Left hindlimb (tissue), 1 donor: ENCODE results near the gene ARFRP1.

Experiments used
- DNase-seq: peaks from one replicate; pipeline ENCODE4 v3.0.0-alpha.2; 2018

ARFRP1 gene

GRCh38 chr20:63690003-63690897 lies 17.5 kb downstream of the ARFRP1 start:
- DNase-seq, result peak; percentile 26

GRCh38 chr20:63689046-63690002 lies 18.5 kb downstream of the ARFRP1 start:
- peak; percentile 40 for DNase-seq

- peak; percentile 27 for DNase-seq
These were observed 19.3 kb downstream of the ARFRP1 start for GRCh38 chr20:63688228-63689045.

- no peak for DNase-seq
These were observed 20.2 kb downstream of the ARFRP1 start for GRCh38 chr20:63687419-63688178.

- DNase-seq, result no peak
These were observed 21.1 kb downstream of the ARFRP1 start for GRCh38 chr20:63686492-63687321.

GRCh38 chr20:63686094-63686491 lies 21.7 kb downstream of the ARFRP1 start:
- no peak for DNase-seq

- no peak for DNase-seq
These were observed 22.3 kb downstream of the ARFRP1 start for GRCh38 chr20:63685269-63686026.

GRCh38 chr20:63682384-63683139 lies 25.2 kb downstream of the ARFRP1 start:
- DNase-seq, result no peak

GRCh38 chr20:63681609-63682142 lies 26.1 kb downstream of the ARFRP1 start:
- no peak for DNase-seq

- no peak for DNase-seq
These were observed 26.7 kb downstream of the ARFRP1 start for GRCh38 chr20:63680857-63681608.

GRCh38 chr20:63680427-63680826 lies 27.3 kb downstream of the ARFRP1 start:
- no peak for DNase-seq

GRCh38 chr20:63679799-63680305 lies 27.9 kb downstream of the ARFRP1 start:
- no peak for DNase-seq

- DNase-seq, result no peak
These were observed 28.9 kb downstream of the ARFRP1 start for GRCh38 chr20:63678667-63679465.

GRCh38 chr20:63678071-63678470 lies 29.7 kb downstream of the ARFRP1 start:
- no peak for DNase-seq

- DNase-seq, result no peak
These were observed 32.0 kb downstream of the ARFRP1 start for GRCh38 chr20:63675681-63676368.

- DNase-seq, result no peak
These were observed 33.8 kb downstream of the ARFRP1 start for GRCh38 chr20:63673951-63674350.

GRCh38 chr20:63672666-63673065 lies 35.1 kb downstream of the ARFRP1 start:
- DNase-seq, result no peak
